SK-N-SH treated with all-trans-retinoic acid at 6 μM for 48 hours (cell line): Measurements from ENCODE around the gene ATPAF1.
"Not testable (repeated sequence)": the region's sequence is repeated elsewhere in the genome, so short reads cannot be mapped to it uniquely, and the experiment has no call there.

Experiments used
- ATAC-seq: fragments of 200-7000 bp; cut with Tn5 transposase; 3 replicates; pipeline ENCODE4 v1.9.1; 2020; ENCODE audit warnings: mild to moderate bottlenecking, moderate library complexity
- ARNTL ChIP-seq: fragments of 450-650 bp; formaldehyde crosslinking; IDR thresholded peaks from 2 replicates; pipeline ENCODE4 v1.5.0; 2020; ENCODE audit warnings: low read depth, mild to moderate bottlenecking, moderate library complexity, borderline replicate concordance
- BACH2 ChIP-seq: fragments of 250-450 bp; sonication (Bioruptor Pico); IDR thresholded peaks from 2 replicates; pipeline ENCODE4 v1.9.0; 2021; ENCODE audit warnings: mild to moderate bottlenecking, borderline replicate concordance
- CSDC2 ChIP-seq: fragments of 250-450 bp; sonication (Bioruptor Pico); IDR thresholded peaks from 2 replicates; pipeline ENCODE4 v1.5.0; 2020; ENCODE audit warnings: mild to moderate bottlenecking, moderate library complexity
- ESRRG ChIP-seq: fragments of 250-450 bp; sonication (Bioruptor Pico); IDR thresholded peaks from 2 replicates; pipeline ENCODE4 v1.6.1; 2021; ENCODE audit warnings: mild to moderate bottlenecking
- ISL1 ChIP-seq: fragments of 250-450 bp; sonication (Bioruptor Pico); IDR thresholded peaks from 2 replicates; pipeline ENCODE4 v2.1.2; 2022; ENCODE audit warnings: mild to moderate bottlenecking, moderate library complexity
- OSR1 ChIP-seq: fragments of 250-450 bp; sonication (Bioruptor Pico); IDR thresholded peaks from 2 replicates; pipeline ENCODE4 v1.8.0; 2022; ENCODE audit warnings: moderate library complexity, mild to moderate bottlenecking, inconsistent platforms
- RARB ChIP-seq: fragments of 250-450 bp; sonication (Bioruptor Pico); IDR thresholded peaks from 2 replicates; pipeline ENCODE4 v1.8.0; 2021; ENCODE audit warnings: mild to moderate bottlenecking, moderate library complexity
- TCF4 ChIP-seq: fragments of 250-450 bp; sonication (Bioruptor Pico); IDR thresholded peaks from 2 replicates; pipeline ENCODE4 v1.8.0; 2021; ENCODE audit warnings: mild to moderate bottlenecking, moderate library complexity, borderline replicate concordance
- TOX ChIP-seq: fragments of 250-450 bp; sonication (Bioruptor Pico); IDR thresholded peaks from 2 replicates; pipeline ENCODE4 v1.8.0; 2021; ENCODE audit warnings: mild to moderate bottlenecking, moderate library complexity, borderline replicate concordance
- ZC3H10 ChIP-seq: fragments of 250-450 bp; sonication (Bioruptor Pico); IDR thresholded peaks from 2 replicates; pipeline ENCODE4 v1.5.1; 2021; ENCODE audit warnings: mild to moderate bottlenecking, moderate library complexity
- ZFP3 ChIP-seq: fragments of 250-450 bp; sonication (Bioruptor Pico); IDR thresholded peaks from 2 replicates; pipeline ENCODE4 v1.5.0; 2020; ENCODE audit warnings: mild to moderate bottlenecking, moderate library complexity
- ZNF565 ChIP-seq: fragments of 450-650 bp; formaldehyde crosslinking; conservative IDR thresholded peaks from 2 replicates; pipeline ENCODE4 v1.5.0; 2020; ENCODE audit warnings: low read depth, mild to moderate bottlenecking, moderate library complexity
- ZNF70 ChIP-seq: fragments of 450-650 bp; formaldehyde crosslinking; IDR thresholded peaks from 2 replicates; pipeline ENCODE4 v1.5.0; 2020; ENCODE audit warnings: mild to moderate bottlenecking, moderate library complexity
- ZNF8 ChIP-seq: fragments of 450-650 bp; formaldehyde crosslinking; IDR thresholded peaks from 2 replicates; pipeline ENCODE4 v1.5.0; 2020; ENCODE audit warnings: mild to moderate bottlenecking, moderate library complexity
- TF ChIP-seq, protein P1 (sequence below): fragments of 250-450 bp; sonication (Bioruptor Pico); IDR thresholded peaks from 2 replicates; pipeline ENCODE4 v1.5.1; 2020; ENCODE audit warnings: low read depth, mild to moderate bottlenecking, moderate library complexity
- TF ChIP-seq, protein P2 (sequence below): fragments of 250-450 bp; sonication (Bioruptor Pico); IDR thresholded peaks from 2 replicates; pipeline ENCODE4 v1.8.0; 2021; ENCODE audit warnings: low read depth, mild to moderate bottlenecking, moderate library complexity, borderline replicate concordance
- TF ChIP-seq, protein P3 (sequence below): fragments of 250-450 bp; sonication (Bioruptor Pico); IDR thresholded peaks from 2 replicates; pipeline ENCODE4 v1.5.1; 2021; ENCODE audit warnings: mild to moderate bottlenecking, moderate library complexity
- TF ChIP-seq, protein P4 (sequence below): fragments of 250-450 bp; sonication (Bioruptor Pico); IDR thresholded peaks from 2 replicates; pipeline ENCODE4 v1.8.0; 2020; ENCODE audit warnings: mild to moderate bottlenecking, moderate library complexity, borderline replicate concordance
- TF ChIP-seq, protein P5 (sequence below): fragments of 250-450 bp; sonication (Bioruptor Pico); IDR thresholded peaks from 2 replicates; pipeline ENCODE4 v1.5.0; 2020; ENCODE audit warnings: mild to moderate bottlenecking, moderate library complexity

The ATPAF1 gene

DNA sequence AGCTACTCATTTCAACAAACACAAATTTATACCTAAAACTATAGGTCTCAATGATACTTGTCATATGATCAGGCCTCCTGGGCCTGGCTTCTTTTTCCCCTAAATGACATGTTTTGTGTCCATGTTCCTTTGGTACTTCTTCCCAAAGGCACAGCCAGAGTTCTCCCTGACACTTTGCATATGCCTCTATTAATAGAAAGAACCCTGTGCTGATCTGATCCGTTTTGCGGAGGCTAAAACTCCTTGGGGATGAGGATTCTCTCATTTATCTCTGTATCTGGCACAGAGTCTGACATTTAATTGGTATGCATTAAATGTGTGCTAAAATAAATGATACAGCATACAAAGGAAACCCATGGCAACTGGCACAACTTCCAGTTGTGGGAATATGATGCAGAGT, 11.5 kb downstream of the ATPAF1 start:
- TF ChIP-seq OSR1 (CRISPR knock-in tag) (no peak), TOX (no peak), RARB (CRISPR knock-in tag) (no peak), ISL1 (CRISPR knock-in tag) (no peak)
- TF ChIP-seq, protein P1, sequence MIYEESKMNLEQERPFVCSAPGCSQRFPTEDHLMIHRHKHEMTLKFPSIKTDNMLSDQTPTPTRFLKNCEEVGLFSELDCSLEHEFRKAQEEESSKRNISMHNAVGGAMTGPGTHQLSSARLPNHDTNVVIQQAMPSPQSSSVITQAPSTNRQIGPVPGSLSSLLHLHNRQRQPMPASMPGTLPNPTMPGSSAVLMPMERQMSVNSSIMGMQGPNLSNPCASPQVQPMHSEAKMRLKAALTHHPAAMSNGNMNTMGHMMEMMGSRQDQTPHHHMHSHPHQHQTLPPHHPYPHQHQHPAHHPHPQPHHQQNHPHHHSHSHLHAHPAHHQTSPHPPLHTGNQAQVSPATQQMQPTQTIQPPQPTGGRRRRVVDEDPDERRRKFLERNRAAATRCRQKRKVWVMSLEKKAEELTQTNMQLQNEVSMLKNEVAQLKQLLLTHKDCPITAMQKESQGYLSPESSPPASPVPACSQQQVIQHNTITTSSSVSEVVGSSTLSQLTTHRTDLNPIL (CRISPR knock-in tag), result no peak
- ATAC-seq, result no peak

DNA sequence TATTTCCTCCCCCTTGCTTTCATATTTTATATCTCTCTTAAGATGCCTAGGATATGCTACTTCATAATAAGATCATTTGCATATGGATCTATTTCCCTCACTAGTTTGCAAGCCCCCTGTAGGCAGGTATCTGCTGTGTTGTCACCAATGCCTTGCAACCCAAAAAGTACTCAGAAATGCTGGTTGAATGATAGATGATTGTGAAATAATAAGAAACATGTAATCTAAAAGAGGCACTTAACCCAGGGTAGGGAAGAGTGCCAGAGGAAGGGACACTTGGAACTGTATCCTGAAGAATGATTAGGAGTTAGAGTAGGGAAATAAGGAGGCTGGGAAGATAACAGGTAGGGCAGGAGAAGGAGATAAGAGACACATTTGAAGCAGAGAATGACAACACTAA, 12.3 kb downstream of the ATPAF1 start:
- no peak for ATAC-seq
- TF ChIP-seq, protein P2, sequence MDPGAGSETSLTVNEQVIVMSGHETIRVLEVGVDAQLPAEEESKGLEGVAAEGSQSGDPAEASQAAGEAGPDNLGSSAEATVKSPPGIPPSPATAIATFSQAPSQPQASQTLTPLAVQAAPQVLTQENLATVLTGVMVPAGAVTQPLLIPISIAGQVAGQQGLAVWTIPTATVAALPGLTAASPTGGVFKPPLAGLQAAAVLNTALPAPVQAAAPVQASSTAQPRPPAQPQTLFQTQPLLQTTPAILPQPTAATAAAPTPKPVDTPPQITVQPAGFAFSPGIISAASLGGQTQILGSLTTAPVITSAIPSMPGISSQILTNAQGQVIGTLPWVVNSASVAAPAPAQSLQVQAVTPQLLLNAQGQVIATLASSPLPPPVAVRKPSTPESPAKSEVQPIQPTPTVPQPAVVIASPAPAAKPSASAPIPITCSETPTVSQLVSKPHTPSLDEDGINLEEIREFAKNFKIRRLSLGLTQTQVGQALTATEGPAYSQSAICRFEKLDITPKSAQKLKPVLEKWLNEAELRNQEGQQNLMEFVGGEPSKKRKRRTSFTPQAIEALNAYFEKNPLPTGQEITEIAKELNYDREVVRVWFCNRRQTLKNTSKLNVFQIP (CRISPR knock-in tag), result no peak
- TF ChIP-seq ZNF70 (CRISPR knock-in tag) (no peak), CSDC2 (CRISPR knock-in tag) (no peak), ZNF8 (CRISPR knock-in tag) (no peak), ISL1 (CRISPR knock-in tag) (no peak), RARB (CRISPR knock-in tag) (no peak), ZNF565 (CRISPR knock-in tag) (no peak), ZFP3 (CRISPR knock-in tag) (no peak), TOX (no peak), BACH2 (no peak), ARNTL (CRISPR knock-in tag) (no peak)
- TF ChIP-seq, protein P3, sequence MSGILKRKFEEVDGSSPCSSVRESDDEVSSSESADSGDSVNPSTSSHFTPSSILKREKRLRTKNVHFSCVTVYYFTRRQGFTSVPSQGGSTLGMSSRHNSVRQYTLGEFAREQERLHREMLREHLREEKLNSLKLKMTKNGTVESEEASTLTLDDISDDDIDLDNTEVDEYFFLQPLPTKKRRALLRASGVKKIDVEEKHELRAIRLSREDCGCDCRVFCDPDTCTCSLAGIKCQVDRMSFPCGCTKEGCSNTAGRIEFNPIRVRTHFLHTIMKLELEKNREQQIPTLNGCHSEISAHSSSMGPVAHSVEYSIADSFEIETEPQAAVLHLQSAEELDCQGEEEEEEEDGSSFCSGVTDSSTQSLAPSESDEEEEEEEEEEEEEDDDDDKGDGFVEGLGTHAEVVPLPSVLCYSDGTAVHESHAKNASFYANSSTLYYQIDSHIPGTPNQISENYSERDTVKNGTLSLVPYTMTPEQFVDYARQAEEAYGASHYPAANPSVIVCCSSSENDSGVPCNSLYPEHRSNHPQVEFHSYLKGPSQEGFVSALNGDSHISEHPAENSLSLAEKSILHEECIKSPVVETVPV, result no peak
- TF ChIP-seq, protein P4, sequence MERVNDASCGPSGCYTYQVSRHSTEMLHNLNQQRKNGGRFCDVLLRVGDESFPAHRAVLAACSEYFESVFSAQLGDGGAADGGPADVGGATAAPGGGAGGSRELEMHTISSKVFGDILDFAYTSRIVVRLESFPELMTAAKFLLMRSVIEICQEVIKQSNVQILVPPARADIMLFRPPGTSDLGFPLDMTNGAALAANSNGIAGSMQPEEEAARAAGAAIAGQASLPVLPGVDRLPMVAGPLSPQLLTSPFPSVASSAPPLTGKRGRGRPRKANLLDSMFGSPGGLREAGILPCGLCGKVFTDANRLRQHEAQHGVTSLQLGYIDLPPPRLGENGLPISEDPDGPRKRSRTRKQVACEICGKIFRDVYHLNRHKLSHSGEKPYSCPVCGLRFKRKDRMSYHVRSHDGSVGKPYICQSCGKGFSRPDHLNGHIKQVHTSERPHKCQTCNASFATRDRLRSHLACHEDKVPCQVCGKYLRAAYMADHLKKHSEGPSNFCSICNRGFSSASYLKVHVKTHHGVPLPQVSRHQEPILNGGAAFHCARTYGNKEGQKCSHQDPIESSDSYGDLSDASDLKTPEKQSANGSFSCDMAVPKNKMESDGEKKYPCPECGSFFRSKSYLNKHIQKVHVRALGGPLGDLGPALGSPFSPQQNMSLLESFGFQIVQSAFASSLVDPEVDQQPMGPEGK (CRISPR knock-in tag), result no peak
- TF ChIP-seq, protein P5, sequence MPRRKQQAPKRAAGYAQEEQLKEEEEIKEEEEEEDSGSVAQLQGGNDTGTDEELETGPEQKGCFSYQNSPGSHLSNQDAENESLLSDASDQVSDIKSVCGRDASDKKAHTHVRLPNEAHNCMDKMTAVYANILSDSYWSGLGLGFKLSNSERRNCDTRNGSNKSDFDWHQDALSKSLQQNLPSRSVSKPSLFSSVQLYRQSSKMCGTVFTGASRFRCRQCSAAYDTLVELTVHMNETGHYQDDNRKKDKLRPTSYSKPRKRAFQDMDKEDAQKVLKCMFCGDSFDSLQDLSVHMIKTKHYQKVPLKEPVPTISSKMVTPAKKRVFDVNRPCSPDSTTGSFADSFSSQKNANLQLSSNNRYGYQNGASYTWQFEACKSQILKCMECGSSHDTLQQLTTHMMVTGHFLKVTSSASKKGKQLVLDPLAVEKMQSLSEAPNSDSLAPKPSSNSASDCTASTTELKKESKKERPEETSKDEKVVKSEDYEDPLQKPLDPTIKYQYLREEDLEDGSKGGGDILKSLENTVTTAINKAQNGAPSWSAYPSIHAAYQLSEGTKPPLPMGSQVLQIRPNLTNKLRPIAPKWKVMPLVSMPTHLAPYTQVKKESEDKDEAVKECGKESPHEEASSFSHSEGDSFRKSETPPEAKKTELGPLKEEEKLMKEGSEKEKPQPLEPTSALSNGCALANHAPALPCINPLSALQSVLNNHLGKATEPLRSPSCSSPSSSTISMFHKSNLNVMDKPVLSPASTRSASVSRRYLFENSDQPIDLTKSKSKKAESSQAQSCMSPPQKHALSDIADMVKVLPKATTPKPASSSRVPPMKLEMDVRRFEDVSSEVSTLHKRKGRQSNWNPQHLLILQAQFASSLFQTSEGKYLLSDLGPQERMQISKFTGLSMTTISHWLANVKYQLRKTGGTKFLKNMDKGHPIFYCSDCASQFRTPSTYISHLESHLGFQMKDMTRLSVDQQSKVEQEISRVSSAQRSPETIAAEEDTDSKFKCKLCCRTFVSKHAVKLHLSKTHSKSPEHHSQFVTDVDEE (CRISPR knock-in tag), result no peak

DNA sequence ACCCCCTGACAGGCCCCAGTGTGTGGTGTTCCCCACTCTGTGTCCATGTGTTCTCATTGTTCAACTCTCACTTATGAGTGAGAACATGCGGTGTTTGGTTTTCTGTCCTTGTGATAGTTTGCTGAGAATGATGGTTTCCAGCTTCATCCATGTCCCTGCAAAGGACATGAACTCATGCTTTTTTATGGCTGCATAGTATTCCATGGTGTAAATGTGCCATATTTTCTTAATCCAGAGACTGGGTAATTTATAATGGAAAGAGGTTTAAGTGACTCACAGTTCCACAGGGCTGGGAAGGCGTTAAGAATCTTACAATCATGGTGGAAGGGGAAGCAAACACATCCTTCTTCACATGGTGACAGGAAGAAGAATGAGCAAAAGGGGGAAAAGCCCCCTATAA, 13.5 kb downstream of the ATPAF1 start:
- ATAC-seq, result not testable (repeated sequence)

DNA sequence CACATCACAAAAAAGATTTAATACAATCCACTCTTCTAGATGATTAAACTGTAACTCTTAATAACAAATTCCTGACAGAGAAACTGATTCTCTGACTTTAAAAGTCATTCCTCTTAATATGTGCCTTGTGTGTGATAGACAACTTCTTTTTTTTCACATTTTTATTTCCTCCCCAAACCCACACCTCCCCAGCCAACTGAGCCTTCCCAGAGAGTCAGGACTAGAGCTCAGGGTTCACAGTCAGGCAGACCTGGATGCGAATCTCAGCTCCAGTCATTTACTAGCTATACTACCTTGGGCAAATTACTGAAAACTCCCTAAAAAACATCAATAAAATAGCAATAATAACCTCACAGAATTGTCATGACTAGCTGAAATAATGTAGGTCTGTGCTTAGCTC, 14.2 kb downstream of the ATPAF1 start:
- TF ChIP-seq, protein P5 (CRISPR knock-in tag), result no peak
- TF ChIP-seq TCF4 (CRISPR knock-in tag) (no peak), ARNTL (CRISPR knock-in tag) (no peak), ISL1 (CRISPR knock-in tag) (no peak), ZNF70 (CRISPR knock-in tag) (no peak), ZC3H10 (CRISPR knock-in tag) (no peak), ZFP3 (CRISPR knock-in tag) (no peak), OSR1 (CRISPR knock-in tag) (no peak), ESRRG (CRISPR knock-in tag) (no peak), TOX (no peak), BACH2 (no peak)
- TF ChIP-seq, protein P1 (CRISPR knock-in tag), result no peak
- TF ChIP-seq, protein P3, result no peak
- no peak for ATAC-seq
